BJ (cell line): ENCODE results near the gene RAB13. TPM values are rescaled to one million over a fixed set of nuclear protein-coding genes. Genes with fewer than 3 reads are reported as not detected.

Source experiments
- CTCF ChIA-PET: fragments of 350-600 bp; formaldehyde crosslinking; extraction: SDS; loops from one replicate; lab custom pipeline; 2021; ENCODE audit warnings: antibody characterized with exemption, inconsistent platforms; lab: Yijun Ruan, JAX
- POLR2A ChIA-PET: fragments of 300-600 bp; sonication (Branson Sonifier 250); formaldehyde crosslinking; extraction: SDS; loops from one replicate; lab custom pipeline; 2021; ENCODE audit warnings: antibody characterized with exemption; lab: Charles Lee
- DNase-seq: peaks from one replicate; pipeline ENCODE4 v3.0.0-alpha.2; 2011; ENCODE audit warnings: low read depth
- H3K27me3 ChIP-seq: 2 replicates; pipeline ENCODE4 v1.6.0; 2011; ENCODE audit warnings: low read length; ENCODE audit not compliant: control insufficient read depth, insufficient read depth
- H3K36me3 ChIP-seq: 2 replicates; pipeline ENCODE4 v1.5.1; 2011; ENCODE audit warnings: low read length; ENCODE audit not compliant: control insufficient read depth, insufficient read depth
- H3K4me3 ChIP-seq: 2 replicates; pipeline ENCODE4 v1.5.1; 2011; ENCODE audit warnings: low read depth, mild to moderate bottlenecking, control low read depth, low read length
- CTCF ChIP-seq: IDR thresholded peaks from 2 replicates; pipeline ENCODE4 v1.5.1; 2011; ENCODE audit warnings: low read depth, mild to moderate bottlenecking, control low read depth, inconsistent platforms, low read length, moderate library complexity; ENCODE audit not compliant: insufficient read depth
- polyA plus RNA-seq: library from polyadenylated mRNA; depleted of rRNA; stranded (reverse); fragments of >200 nt; gene quantifications from 2 replicates; pipeline ENCODE4 v1.2.3, GENCODE V29; 2011; rRNA removed
- small RNA-seq: library from RNA; depleted of rRNA; stranded (forward); fragments of <200 nt; gene quantifications from one replicate; pipeline ENCODE3, GENCODE V24; 2012; ENCODE audit warnings: low replicate concordance, low read depth; ENCODE audit not compliant: insufficient read length

The RAB13 gene
- polyA plus RNA-seq, 1 experiment = 69.5 TPM

DNA sequence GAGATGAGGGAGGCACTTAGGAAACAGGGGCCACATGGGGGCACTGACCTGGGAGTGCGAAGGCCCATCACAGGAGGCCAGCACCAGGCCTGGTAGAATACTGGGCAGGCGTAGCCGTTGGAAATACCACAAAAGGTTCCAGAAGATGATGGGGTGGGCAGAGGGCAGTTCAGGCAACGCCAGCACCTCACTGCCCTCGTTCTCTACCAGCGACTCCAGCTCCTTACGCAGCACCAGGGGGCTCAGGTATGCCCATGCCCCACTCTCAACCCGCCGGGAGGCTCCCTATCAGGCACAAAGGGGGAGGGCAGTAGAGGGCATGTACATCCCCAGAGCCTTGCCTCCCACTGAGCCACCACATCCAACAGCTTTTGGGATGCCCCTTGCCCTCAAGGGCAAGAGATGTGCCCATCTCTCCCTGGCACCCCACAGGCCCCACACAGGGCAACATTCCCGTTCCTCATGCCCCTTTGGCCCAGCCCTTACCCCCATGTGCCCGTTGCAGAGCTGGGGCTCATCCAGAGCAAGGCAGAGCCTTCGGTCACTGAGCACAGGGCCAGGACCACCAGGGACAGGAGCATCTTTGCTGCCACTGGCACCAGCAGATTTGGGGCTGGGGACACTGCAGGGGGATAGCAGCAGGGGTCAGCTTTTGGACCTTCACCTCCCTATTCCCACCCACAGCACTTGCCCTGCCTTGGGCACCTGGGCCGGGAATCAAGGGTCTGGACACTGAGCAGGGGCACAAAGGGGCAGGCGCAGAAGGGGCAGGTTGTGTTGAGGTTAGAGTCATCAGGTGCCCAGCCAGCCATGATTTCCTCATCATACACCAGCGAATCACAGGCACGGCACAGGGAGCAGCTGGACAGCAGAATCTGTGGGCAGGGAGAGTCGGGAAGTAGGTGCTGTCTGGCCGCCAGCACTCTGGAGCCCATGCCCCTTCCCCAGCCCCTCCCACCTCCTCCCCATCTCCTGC is 53.7 kb downstream of the RAB13 start:
- POLR2A ChIA-PET = no interaction called here
- H3K36me3 ChIP-seq = peaks cover 39% of the 10 kb centered on the region
- no peaks in the 10 kb centered on the region for H3K27me3 ChIP-seq
- CTCF ChIA-PET = no interaction called here
- no peak overlapping the region for H3K4me3 ChIP-seq
- no peak for TF ChIP-seq CTCF
- no peak for DNase-seq

Small RNA genes lying within 50 kb of the gene (small RNA-seq; reads per million reads assigned to genes)
- not detected for gene MIR6737

Other genes starting within 250 kb of the RAB13 start
- 18.2 and 25.4 TPM in 2 replicates for gene SLC27A3, start 210.9 kb downstream of the RAB13 start, polyA plus RNA-seq
- gene GATAD2B, start 63.4 kb downstream of the RAB13 start, polyA plus RNA-seq = 3.6 and 4.4 TPM in 2 replicates
- 10.1 and 17.6 TPM in 2 replicates for gene DENND4B, start 39.6 kb downstream of the RAB13 start, polyA plus RNA-seq
- gene CRTC2, start 27.7 kb downstream of the RAB13 start, polyA plus RNA-seq = 17.7 and 25.2 TPM in 2 replicates
- gene SLC39A1, start 22.8 kb downstream of the RAB13 start, polyA plus RNA-seq = 97.6 and 121 TPM in 2 replicates
- 8.0 and 8.7 TPM in 2 replicates for gene CREB3L4, start 18.4 kb downstream of the RAB13 start, polyA plus RNA-seq
- gene JTB, start 8.7 kb downstream of the RAB13 start, polyA plus RNA-seq = 189 and 227 TPM in 2 replicates
- 8,584 and 9,070 TPM in 2 replicates for gene RPS27, start 4.4 kb upstream of the RAB13 start, polyA plus RNA-seq
- not detected in 2 replicates for gene NUP210L, start 168.7 kb upstream of the RAB13 start, polyA plus RNA-seq
- gene TPM3, start 205.8 kb upstream of the RAB13 start, polyA plus RNA-seq = 275 and 376 TPM in 2 replicates
- gene CFAP141, start 220.0 kb upstream of the RAB13 start, polyA plus RNA-seq = not detected in 2 replicates
- gene UBAP2L, start 234.6 kb upstream of the RAB13 start, polyA plus RNA-seq = 111 and 134 TPM in 2 replicates